Measurements from ENCODE around the gene ADARB2. TPM values are rescaled to one million over a fixed set of nuclear protein-coding genes. Genes with fewer than 3 reads are reported as not detected.
"Not testable (repeated sequence)": the region's sequence is repeated elsewhere in the genome, so short reads cannot be mapped to it uniquely, and the experiment has no call there.

ADARB2 gene
- total RNA-seq, 1 donor from 2014 or later = 0.08 TPM

- no peak for DNase-seq (ENCODE audit: low read depth)
- Histone ChIP-seq H3K27me3 (ENCODE audit: control insufficient read depth, insufficient read depth, low read length) (no peaks in the 10 kb centered on the region), H3K36me3 (ENCODE audit: control insufficient read depth, insufficient read depth, low read length) (no peaks in the 10 kb centered on the region), H3K4me3 (ENCODE audit: low read depth, low read length) (no peak overlapping the region)
- TF ChIP-seq, protein P1, sequence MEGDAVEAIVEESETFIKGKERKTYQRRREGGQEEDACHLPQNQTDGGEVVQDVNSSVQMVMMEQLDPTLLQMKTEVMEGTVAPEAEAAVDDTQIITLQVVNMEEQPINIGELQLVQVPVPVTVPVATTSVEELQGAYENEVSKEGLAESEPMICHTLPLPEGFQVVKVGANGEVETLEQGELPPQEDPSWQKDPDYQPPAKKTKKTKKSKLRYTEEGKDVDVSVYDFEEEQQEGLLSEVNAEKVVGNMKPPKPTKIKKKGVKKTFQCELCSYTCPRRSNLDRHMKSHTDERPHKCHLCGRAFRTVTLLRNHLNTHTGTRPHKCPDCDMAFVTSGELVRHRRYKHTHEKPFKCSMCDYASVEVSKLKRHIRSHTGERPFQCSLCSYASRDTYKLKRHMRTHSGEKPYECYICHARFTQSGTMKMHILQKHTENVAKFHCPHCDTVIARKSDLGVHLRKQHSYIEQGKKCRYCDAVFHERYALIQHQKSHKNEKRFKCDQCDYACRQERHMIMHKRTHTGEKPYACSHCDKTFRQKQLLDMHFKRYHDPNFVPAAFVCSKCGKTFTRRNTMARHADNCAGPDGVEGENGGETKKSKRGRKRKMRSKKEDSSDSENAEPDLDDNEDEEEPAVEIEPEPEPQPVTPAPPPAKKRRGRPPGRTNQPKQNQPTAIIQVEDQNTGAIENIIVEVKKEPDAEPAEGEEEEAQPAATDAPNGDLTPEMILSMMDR (IDR thresholded peaks at IDR 0.05; ENCODE audit: insufficient read depth, low read length, poor library complexity, severe bottlenecking) = no peak
Observed at GRCh38 chr10:1398626-1399410, 338.5 kb downstream of the ADARB2 start.

GRCh38 chr10:1398116-1398515 lies 339.2 kb downstream of the ADARB2 start:
- not testable (repeated sequence) for H3K4me3 ChIP-seq (ENCODE audit: low read depth, low read length); H3K36me3 ChIP-seq (ENCODE audit: control insufficient read depth, insufficient read depth, low read length); H3K27me3 ChIP-seq (ENCODE audit: control insufficient read depth, insufficient read depth, low read length); DNase-seq (ENCODE audit: low read depth)

- no peak overlapping the region for H3K4me3 ChIP-seq (ENCODE audit: low read depth, low read length)
- no peaks in the 10 kb centered on the region for H3K27me3 ChIP-seq (ENCODE audit: control insufficient read depth, insufficient read depth, low read length)
- TF ChIP-seq, protein P1 (IDR thresholded peaks at IDR 0.05; ENCODE audit: insufficient read depth, low read length, poor library complexity, severe bottlenecking) = no peak
- no peaks in the 10 kb centered on the region for H3K36me3 ChIP-seq (ENCODE audit: control insufficient read depth, insufficient read depth, low read length)
- no peak for DNase-seq (ENCODE audit: low read depth)
Observed at GRCh38 chr10:1396297-1396635, 341.1 kb downstream of the ADARB2 start.

- H3K27me3 ChIP-seq (ENCODE audit: control insufficient read depth, insufficient read depth, low read length) = no peaks in the 10 kb centered on the region
- no peaks in the 10 kb centered on the region for H3K36me3 ChIP-seq (ENCODE audit: control insufficient read depth, insufficient read depth, low read length)
- no peak for DNase-seq (ENCODE audit: low read depth)
- H3K4me3 ChIP-seq (ENCODE audit: low read depth, low read length) = no peak overlapping the region
- TF ChIP-seq, protein P1 (IDR thresholded peaks at IDR 0.05; ENCODE audit: insufficient read depth, low read length, poor library complexity, severe bottlenecking) = no peak
Observed at GRCh38 chr10:1395481-1396296, 341.6 kb downstream of the ADARB2 start.

GRCh38 chr10:1395025-1395480 lies 342.3 kb downstream of the ADARB2 start:
- H3K4me3 ChIP-seq (ENCODE audit: low read depth, low read length) = no peak overlapping the region
- TF ChIP-seq, protein P1 (IDR thresholded peaks at IDR 0.05; ENCODE audit: insufficient read depth, low read length, poor library complexity, severe bottlenecking) = no peak

DNA sequence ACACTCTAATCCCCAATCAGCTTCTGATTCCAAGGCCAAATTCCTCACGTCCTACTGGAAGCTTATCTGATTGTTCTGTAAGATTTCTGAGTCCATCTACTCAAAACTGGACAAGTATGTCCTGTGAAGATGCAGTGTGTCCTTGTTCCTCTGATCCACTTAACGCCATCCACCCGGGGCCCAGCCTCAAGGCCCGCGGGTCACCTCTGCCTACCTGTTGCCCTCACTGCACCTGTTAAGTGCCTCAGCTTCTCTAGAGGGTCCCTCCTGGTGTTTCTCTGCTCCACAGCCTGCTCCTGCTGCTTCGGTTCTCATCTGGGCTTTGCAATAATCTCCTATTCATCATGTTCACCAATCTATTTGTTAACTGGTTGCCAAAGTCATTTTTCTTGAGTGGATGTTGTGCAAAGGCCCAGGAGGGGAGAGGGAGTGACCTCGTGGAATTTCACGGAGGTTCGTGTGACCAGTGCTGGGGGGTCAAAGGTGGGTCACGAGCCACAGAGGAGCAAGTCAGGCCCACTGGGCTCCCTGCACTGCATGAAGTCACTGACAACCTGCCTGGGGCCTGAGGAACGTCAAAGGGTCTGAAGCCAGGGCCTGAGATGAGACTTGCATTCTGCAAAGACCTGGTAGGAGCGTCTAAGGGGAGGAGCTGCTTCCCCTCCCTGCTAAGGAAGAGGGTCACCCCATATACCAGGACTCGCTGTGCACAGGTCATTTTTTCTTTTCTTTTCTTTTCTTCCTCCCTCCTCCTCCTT lies 343.0 kb downstream of the ADARB2 start:
- H3K27me3 ChIP-seq (ENCODE audit: control insufficient read depth, insufficient read depth, low read length) = no peaks in the 10 kb centered on the region
- no peak for DNase-seq (ENCODE audit: low read depth)
- no peak overlapping the region for H3K4me3 ChIP-seq (ENCODE audit: low read depth, low read length)
- TF ChIP-seq, protein P1 (IDR thresholded peaks at IDR 0.05; ENCODE audit: insufficient read depth, low read length, poor library complexity, severe bottlenecking) = no peak
- no peaks in the 10 kb centered on the region for H3K36me3 ChIP-seq (ENCODE audit: control insufficient read depth, insufficient read depth, low read length)

More at GRCh38 chr10:1395025-1395480, 342.3 kb downstream of the ADARB2 start:
- Histone ChIP-seq H3K27me3 (ENCODE audit: control insufficient read depth, insufficient read depth, low read length) (no peaks in the 10 kb centered on the region), H3K36me3 (ENCODE audit: control insufficient read depth, insufficient read depth, low read length) (no peaks in the 10 kb centered on the region)
- DNase-seq (ENCODE audit: low read depth) = no peak

All from kidney epithelial cell (primary cell).